ENCODE data around the gene MTRR.

DNA sequence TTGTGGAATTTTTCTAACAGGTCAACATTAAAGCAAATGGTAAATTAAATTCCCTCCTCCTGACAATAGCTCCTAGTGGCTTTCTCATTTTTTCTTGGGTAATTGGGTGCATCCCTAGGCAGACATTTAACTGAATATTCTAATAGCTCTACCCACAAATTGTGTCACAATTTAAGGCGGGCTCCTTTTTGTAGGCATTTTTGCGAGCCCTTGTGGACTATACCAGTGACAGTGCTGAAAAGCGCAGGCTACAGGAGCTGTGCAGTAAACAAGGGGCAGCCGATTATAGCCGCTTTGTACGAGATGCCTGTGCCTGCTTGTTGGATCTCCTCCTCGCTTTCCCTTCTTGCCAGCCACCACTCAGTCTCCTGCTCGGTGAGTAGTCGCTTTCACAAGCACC, 20.0 kb downstream of the MTRR start:
- TF ChIP-seq POLR2A (IDR thresholded peaks at IDR 0.05; ENCODE audit: low read depth, low read length) (no peak), POLR2AphosphoS5 (IDR thresholded peaks at IDR 0.05; ENCODE audit: low read depth, low read length) (no peak), SPI1 (IDR thresholded peaks at IDR 0.05; ENCODE audit: low read depth, low read length) (no peak), TAF1 (IDR thresholded peaks at IDR 0.05; ENCODE audit: low read depth, low read length) (no peak), PAX5 (IDR thresholded peaks at IDR 0.05; ENCODE audit: insufficient read depth, low read length, severe bottlenecking) (no peak)
